Measurements from ENCODE around the gene MLPH.

Gene MLPH

DNA sequence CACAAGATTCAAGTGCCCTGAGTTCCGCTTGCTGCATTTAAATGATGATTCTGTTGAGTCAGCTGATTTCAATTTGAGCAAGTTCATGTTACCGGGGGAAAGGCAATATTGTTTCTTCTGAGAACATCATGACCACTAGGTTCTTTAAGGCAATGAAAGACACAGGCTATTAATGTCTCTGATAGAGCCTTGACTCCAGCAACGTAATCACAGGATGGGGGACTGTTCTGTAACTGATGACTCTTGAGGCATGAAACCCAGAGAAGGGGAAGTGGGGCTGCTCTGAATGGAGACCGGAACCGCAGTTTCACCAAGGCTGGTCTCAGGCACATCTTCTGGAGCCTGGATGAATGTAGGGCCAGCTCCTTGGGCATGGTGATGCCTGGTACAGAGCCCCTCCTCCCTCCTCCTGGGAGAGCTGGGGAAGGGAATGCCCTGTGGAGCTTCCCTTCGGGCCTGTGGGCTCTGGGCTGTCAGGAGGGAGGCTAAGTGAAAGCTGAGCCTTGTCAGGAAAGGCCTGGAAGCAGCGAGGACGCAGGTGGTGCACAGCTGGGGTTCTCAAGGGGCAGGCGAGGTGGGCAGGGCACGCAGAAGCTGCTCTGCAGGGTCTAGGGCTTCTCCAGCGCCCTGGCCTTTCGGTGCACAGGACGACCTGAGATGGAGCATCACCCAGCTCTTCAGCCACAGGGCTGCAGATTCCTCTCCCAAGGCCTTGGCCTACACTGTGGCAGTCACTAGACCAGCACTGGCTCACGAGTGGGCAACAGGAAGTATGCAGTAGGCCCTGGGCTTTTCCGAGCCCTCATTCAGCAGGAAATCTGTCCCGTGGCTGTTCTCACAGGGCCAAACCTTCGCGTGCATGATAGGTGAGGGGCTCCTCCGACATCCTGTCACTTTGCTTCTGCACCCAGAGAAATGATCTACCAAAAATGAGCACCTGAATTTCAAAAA, 42.7 kb downstream of the MLPH start:
- no peak overlapping the region for H2BK12ac ChIP-seq (ENCODE audit: low read length)
- H3K9ac ChIP-seq (ENCODE audit: low read length), result no peak overlapping the region
- no CpG with 5 or more reads among the region's 19 CpGs for WGBS (ENCODE audit: extremely low coverage, insufficient coverage, insufficient read length)
- H3K4me1 ChIP-seq (ENCODE audit: control insufficient read depth in 1 of 2, insufficient read depth in 2 of 2, low read length in 2 of 2), result peaks cover 6 to 10% of the 10 kb centered on the region in 2 experiments
- H3K14ac ChIP-seq (ENCODE audit: low read length), result no peak overlapping the region
- H3K36me3 ChIP-seq (ENCODE audit: control insufficient read depth in 1 of 2, insufficient read depth in 2 of 2, low read length in 2 of 2), result no peaks in the 10 kb centered on the region
- H3K4me3 ChIP-seq (ENCODE audit: low read depth, low read length), result no peak overlapping the region
- H3K4me2 ChIP-seq (ENCODE audit: low read length), result no peak overlapping the region
- H3K4ac ChIP-seq (ENCODE audit: low read depth, low read length), result no peak overlapping the region
- H3K79me2 ChIP-seq (ENCODE audit: control insufficient read depth, insufficient read depth, low read length, poor library complexity), result no peaks in the 10 kb centered on the region
- no peak overlapping the region for H3K18ac ChIP-seq (ENCODE audit: low read length)
- DNase-seq, result no peak
- H3K23ac ChIP-seq (ENCODE audit: low read length), result no peak overlapping the region
- H2AFZ ChIP-seq (ENCODE audit: insufficient read depth, low read length, poor library complexity), result no peak overlapping the region
- H3K9me3 ChIP-seq (ENCODE audit: insufficient read depth, low read depth, low read length), result no peaks in the 10 kb centered on the region
- no peak overlapping the region for H2BK5ac ChIP-seq (ENCODE audit: low read depth, low read length, poor library complexity)
- no peaks in the 10 kb centered on the region for H3K27me3 ChIP-seq (ENCODE audit: insufficient read depth, low read length)
- H3K79me1 ChIP-seq (ENCODE audit: low read length), result no peaks in the 10 kb centered on the region
- no peak overlapping the region for H2AK5ac ChIP-seq (ENCODE audit: low read length)
- no peak overlapping the region for H4K8ac ChIP-seq (ENCODE audit: low read depth, low read length)
- no peak overlapping the region for H4K12ac ChIP-seq (ENCODE audit: low read depth, low read length)
- H4K91ac ChIP-seq (ENCODE audit: low read depth, low read length), result no peak overlapping the region
- no peak overlapping the region for H3K27ac ChIP-seq (ENCODE audit: low read depth, low read length)
- H2BK120ac ChIP-seq (ENCODE audit: insufficient read depth, low read length, poor library complexity), result no peak overlapping the region

- Histone ChIP-seq H3K79me1 (ENCODE audit: low read length) (no peaks in the 10 kb centered on the region), H2BK120ac (ENCODE audit: insufficient read depth, low read length, poor library complexity) (no peak overlapping the region), H4K8ac (ENCODE audit: low read depth, low read length) (no peak overlapping the region), H2BK12ac (ENCODE audit: low read length) (no peak overlapping the region), H3K18ac (ENCODE audit: low read length) (no peak overlapping the region), H2AK5ac (ENCODE audit: low read length) (no peak overlapping the region), H3K36me3 (ENCODE audit: control insufficient read depth in 1 of 2, insufficient read depth in 2 of 2, low read length in 2 of 2) (no peaks in the 10 kb centered on the region), H4K12ac (ENCODE audit: low read depth, low read length) (no peak overlapping the region), H3K27me3 (ENCODE audit: insufficient read depth, low read length) (no peaks in the 10 kb centered on the region), H3K27ac (ENCODE audit: low read depth, low read length) (no peak overlapping the region), H3K9me3 (ENCODE audit: insufficient read depth, low read depth, low read length) (no peaks in the 10 kb centered on the region), H3K14ac (ENCODE audit: low read length) (no peak overlapping the region), H3K79me2 (ENCODE audit: control insufficient read depth, insufficient read depth, low read length, poor library complexity) (no peaks in the 10 kb centered on the region), H4K91ac (ENCODE audit: low read depth, low read length) (no peak overlapping the region), H3K9ac (ENCODE audit: low read length) (no peak overlapping the region), H2BK5ac (ENCODE audit: low read depth, low read length, poor library complexity) (no peak overlapping the region), H3K4ac (ENCODE audit: low read depth, low read length) (no peak overlapping the region), H3K4me1 (ENCODE audit: control insufficient read depth in 1 of 2, insufficient read depth in 2 of 2, low read length in 2 of 2) (peaks cover 3% of the 10 kb centered on the region in 2 experiments), H3K4me2 (ENCODE audit: low read length) (no peak overlapping the region), H2AFZ (ENCODE audit: insufficient read depth, low read length, poor library complexity) (no peak overlapping the region), H3K4me3 (ENCODE audit: low read depth, low read length) (no peak overlapping the region), H3K23ac (ENCODE audit: low read length) (no peak overlapping the region)
- DNase-seq, result no peak
- no CpG with 5 or more reads among the region's 12 CpGs for WGBS (ENCODE audit: extremely low coverage, insufficient coverage, insufficient read length)
Observed at GRCh38 chr2:237530472-237531433, 43.7 kb downstream of the MLPH start.

GRCh38 chr2:237532160-237532559, 45.1 kb downstream of the MLPH start:
- Histone ChIP-seq H3K14ac (ENCODE audit: low read length) (no peak overlapping the region), H4K12ac (ENCODE audit: low read depth, low read length) (no peak overlapping the region)

DNA sequence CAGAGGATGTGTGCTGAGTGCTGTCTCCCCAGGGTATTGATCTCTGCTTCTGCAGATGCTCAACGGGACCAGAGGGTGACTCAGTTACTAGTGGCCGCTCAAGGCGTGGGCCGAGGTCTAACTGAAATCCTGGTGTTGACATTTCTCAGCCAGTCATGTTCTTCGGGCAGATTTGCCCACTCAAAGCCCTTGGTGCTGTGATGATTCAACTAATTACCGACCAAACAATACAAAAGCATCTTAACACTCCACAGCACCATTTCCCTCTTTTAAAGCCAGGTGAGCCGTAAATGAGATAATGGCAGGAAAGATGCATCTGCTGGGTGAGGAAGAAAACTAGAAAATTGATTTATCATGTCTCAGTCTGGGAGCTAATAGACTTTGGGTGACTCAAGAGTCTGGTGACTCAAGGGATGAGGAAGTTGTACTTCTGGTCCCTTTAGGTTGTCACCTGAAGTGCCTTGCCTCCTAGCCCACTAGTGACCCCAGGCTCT, 46.7 kb downstream of the MLPH start:
- no peak overlapping the region for H2AFZ ChIP-seq (ENCODE audit: insufficient read depth, low read length, poor library complexity)
- H2BK5ac ChIP-seq (ENCODE audit: low read depth, low read length, poor library complexity), result no peak overlapping the region
- H4K91ac ChIP-seq (ENCODE audit: low read depth, low read length), result no peak overlapping the region
- no peak overlapping the region for H3K27ac ChIP-seq (ENCODE audit: low read depth, low read length)
- no peak overlapping the region for H2AK5ac ChIP-seq (ENCODE audit: low read length)
- H3K79me1 ChIP-seq (ENCODE audit: low read length), result no peaks in the 10 kb centered on the region
- no peak overlapping the region for H4K12ac ChIP-seq (ENCODE audit: low read depth, low read length)
- H3K36me3 ChIP-seq (ENCODE audit: control insufficient read depth in 1 of 2, insufficient read depth in 2 of 2, low read length in 2 of 2), result no peaks in the 10 kb centered on the region
- H2BK12ac ChIP-seq (ENCODE audit: low read length), result no peak overlapping the region
- H3K79me2 ChIP-seq (ENCODE audit: control insufficient read depth, insufficient read depth, low read length, poor library complexity), result no peaks in the 10 kb centered on the region
- H3K4me2 ChIP-seq (ENCODE audit: low read length), result no peak overlapping the region
- H3K18ac ChIP-seq (ENCODE audit: low read length), result no peak overlapping the region
- no CpG with 5 or more reads among the region's 7 CpGs for WGBS (ENCODE audit: extremely low coverage, insufficient coverage, insufficient read length)
- no peak overlapping the region for H4K8ac ChIP-seq (ENCODE audit: low read depth, low read length)
- H3K23ac ChIP-seq (ENCODE audit: low read length), result no peak overlapping the region
- no peaks in the 10 kb centered on the region for H3K27me3 ChIP-seq (ENCODE audit: insufficient read depth, low read length)
- no peak overlapping the region for H3K4me3 ChIP-seq (ENCODE audit: low read depth, low read length)
- H3K14ac ChIP-seq (ENCODE audit: low read length), result no peak overlapping the region
- no peak overlapping the region for H3K4ac ChIP-seq (ENCODE audit: low read depth, low read length)
- H3K4me1 ChIP-seq (ENCODE audit: control insufficient read depth in 1 of 2, insufficient read depth in 2 of 2, low read length in 2 of 2), result peaks cover 3% of the 10 kb centered on the region in 2 experiments
- DNase-seq, result no peak
- no peak overlapping the region for H3K9ac ChIP-seq (ENCODE audit: low read length)
- H2BK120ac ChIP-seq (ENCODE audit: insufficient read depth, low read length, poor library complexity), result no peak overlapping the region
- H3K9me3 ChIP-seq (ENCODE audit: insufficient read depth, low read depth, low read length), result no peaks in the 10 kb centered on the region

More at GRCh38 chr2:237532160-237532559, 45.1 kb downstream of the MLPH start:
- H3K27me3 ChIP-seq (ENCODE audit: insufficient read depth, low read length), result no peaks in the 10 kb centered on the region
- no peak overlapping the region for H3K4me2 ChIP-seq (ENCODE audit: low read length)
- no peak overlapping the region for H2BK120ac ChIP-seq (ENCODE audit: insufficient read depth, low read length, poor library complexity)
- no peaks in the 10 kb centered on the region for H3K36me3 ChIP-seq (ENCODE audit: control insufficient read depth in 1 of 2, insufficient read depth in 2 of 2, low read length in 2 of 2)
- H2AFZ ChIP-seq (ENCODE audit: insufficient read depth, low read length, poor library complexity), result no peak overlapping the region
- H3K79me1 ChIP-seq (ENCODE audit: low read length), result no peaks in the 10 kb centered on the region
- no peak overlapping the region for H4K8ac ChIP-seq (ENCODE audit: low read depth, low read length)
- WGBS (ENCODE audit: extremely low coverage, insufficient coverage, insufficient read length), result no CpG with 5 or more reads among the region's 11 CpGs
- H3K9me3 ChIP-seq (ENCODE audit: insufficient read depth, low read depth, low read length), result no peaks in the 10 kb centered on the region
- no peak overlapping the region for H3K23ac ChIP-seq (ENCODE audit: low read length)
- no peak for DNase-seq
- peaks cover 3% of the 10 kb centered on the region in 2 experiments for H3K4me1 ChIP-seq (ENCODE audit: control insufficient read depth in 1 of 2, insufficient read depth in 2 of 2, low read length in 2 of 2)
- H3K4me3 ChIP-seq (ENCODE audit: low read depth, low read length), result no peak overlapping the region
- no peak overlapping the region for H3K4ac ChIP-seq (ENCODE audit: low read depth, low read length)
- H2AK5ac ChIP-seq (ENCODE audit: low read length), result no peak overlapping the region
- H4K91ac ChIP-seq (ENCODE audit: low read depth, low read length), result no peak overlapping the region
- H2BK5ac ChIP-seq (ENCODE audit: low read depth, low read length, poor library complexity), result no peak overlapping the region
- no peak overlapping the region for H3K18ac ChIP-seq (ENCODE audit: low read length)
- H2BK12ac ChIP-seq (ENCODE audit: low read length), result no peak overlapping the region
- H3K9ac ChIP-seq (ENCODE audit: low read length), result no peak overlapping the region
- no peak overlapping the region for H3K27ac ChIP-seq (ENCODE audit: low read depth, low read length)
- H3K79me2 ChIP-seq (ENCODE audit: control insufficient read depth, insufficient read depth, low read length, poor library complexity), result no peaks in the 10 kb centered on the region
